WERI-Rb-1 (cell line): Measurements from ENCODE around the gene TTC7B.

ENCODE experiments used
- DNase-seq: peaks from one replicate; pipeline ENCODE4 v3.0.0-alpha.2; 2020
- H3K27ac ChIP-seq: fragments of 250-450 bp; sonication (Bioruptor Pico); 2 replicates; pipeline ENCODE4 v1.5.1; 2020; ENCODE audit warnings: mild to moderate bottlenecking, moderate library complexity
- H3K27me3 ChIP-seq: fragments of 250-450 bp; sonication (Bioruptor Pico); 2 replicates; pipeline ENCODE4 v1.5.1; 2021; ENCODE audit warnings: mild to moderate bottlenecking, low read depth, moderate library complexity; ENCODE audit not compliant: insufficient read depth, severe bottlenecking
- H3K36me3 ChIP-seq: fragments of 250-450 bp; sonication (Bioruptor Pico); 2 replicates; pipeline ENCODE4 v1.5.1; 2020; ENCODE audit warnings: mild to moderate bottlenecking, moderate library complexity
- H3K4me3 ChIP-seq: 2 replicates; pipeline ENCODE4 v1.5.1; 2011; ENCODE audit warnings: low read depth, mild to moderate bottlenecking, control low read depth, low read length
- H3K9me3 ChIP-seq: fragments of 250-450 bp; sonication (Bioruptor Pico); 2 replicates; pipeline ENCODE4 v1.5.1; 2021; ENCODE audit warnings: mild to moderate bottlenecking, moderate library complexity; ENCODE audit not compliant: severe bottlenecking
- CTCF ChIP-seq: IDR thresholded peaks from 2 replicates; pipeline ENCODE4 v1.5.1; 2011; ENCODE audit warnings: low read depth, mild to moderate bottlenecking, control low read depth, inconsistent platforms, low read length

TTC7B gene

DNA sequence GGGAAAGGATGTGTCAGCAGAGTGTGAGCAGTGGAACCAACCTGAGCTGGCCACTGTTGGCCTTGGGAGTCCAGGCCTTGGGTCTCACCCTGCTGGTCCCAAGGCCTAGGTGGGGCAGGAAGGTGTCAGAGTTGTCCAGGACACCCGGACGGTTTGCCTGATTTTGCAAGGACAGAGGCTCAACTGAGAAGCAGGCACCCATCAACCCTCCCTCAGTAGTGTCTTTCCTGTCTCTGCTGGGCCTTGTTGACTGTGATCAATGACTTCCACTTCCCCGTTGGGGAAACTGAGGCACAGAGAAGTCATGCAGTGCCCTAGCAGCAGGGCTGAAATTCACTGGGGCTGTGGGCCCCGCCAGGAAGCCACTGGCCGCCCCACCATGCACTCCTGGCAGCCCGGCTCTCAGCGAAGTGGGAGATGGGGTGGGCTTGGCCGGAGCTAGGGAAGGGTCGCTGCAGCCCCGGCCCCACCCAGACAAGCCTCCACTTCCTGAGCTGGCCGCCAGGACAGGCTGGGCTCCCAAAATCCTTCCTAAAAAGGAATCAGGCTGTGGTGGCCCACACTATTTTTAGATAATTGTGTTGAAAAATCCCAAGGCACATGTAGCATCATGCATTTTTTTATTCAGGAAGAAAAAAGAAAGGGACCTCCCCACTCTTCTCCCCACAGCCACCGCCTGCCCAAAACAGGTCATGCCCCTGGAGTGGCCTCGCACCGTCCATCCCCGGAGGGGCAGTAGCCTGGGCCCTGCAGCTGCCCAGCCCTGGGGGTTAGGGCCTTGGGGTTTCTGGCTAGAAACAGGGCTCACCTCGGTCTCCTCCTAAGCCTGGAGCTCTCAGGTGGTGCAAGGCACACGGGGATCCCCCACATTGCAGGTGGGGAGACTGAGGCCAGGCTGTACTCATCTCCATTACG, 292.0 kb downstream of the TTC7B start:
- Histone ChIP-seq H3K9me3 (peaks cover 2% of the 10 kb centered on the region), H3K36me3 (no peaks in the 10 kb centered on the region), H3K27ac (no peak overlapping the region), H3K4me3 (no peak overlapping the region), H3K27me3 (no peaks in the 10 kb centered on the region)
- no peak for TF ChIP-seq CTCF
- DNase-seq, result no peak

DNA sequence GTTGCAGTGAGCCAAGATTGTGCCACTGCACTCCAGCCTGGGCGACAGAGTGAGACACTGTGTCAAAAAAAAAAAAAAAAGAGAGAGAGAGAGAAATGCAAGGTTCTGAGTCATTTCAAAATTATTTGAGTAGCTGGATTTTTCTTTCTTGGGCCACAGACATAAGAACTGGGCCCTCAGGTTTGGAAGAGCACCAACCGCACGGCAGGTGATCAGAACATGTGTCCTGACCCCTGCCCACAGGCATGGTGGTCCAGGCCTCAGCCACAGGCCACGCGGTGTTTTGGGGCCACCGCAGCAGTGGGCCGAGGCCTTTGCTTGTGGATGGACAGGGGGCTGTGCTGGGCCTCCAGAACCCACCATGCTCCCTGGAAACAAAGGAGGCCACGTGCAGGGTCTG, 292.7 kb downstream of the TTC7B start:
- no peaks in the 10 kb centered on the region for H3K36me3 ChIP-seq
- no peaks in the 10 kb centered on the region for H3K27me3 ChIP-seq
- DNase-seq, result no peak
- no peak overlapping the region for H3K4me3 ChIP-seq
- peaks cover 3% of the 10 kb centered on the region for H3K9me3 ChIP-seq
- no peak for TF ChIP-seq CTCF
- H3K27ac ChIP-seq, result no peak overlapping the region

DNA sequence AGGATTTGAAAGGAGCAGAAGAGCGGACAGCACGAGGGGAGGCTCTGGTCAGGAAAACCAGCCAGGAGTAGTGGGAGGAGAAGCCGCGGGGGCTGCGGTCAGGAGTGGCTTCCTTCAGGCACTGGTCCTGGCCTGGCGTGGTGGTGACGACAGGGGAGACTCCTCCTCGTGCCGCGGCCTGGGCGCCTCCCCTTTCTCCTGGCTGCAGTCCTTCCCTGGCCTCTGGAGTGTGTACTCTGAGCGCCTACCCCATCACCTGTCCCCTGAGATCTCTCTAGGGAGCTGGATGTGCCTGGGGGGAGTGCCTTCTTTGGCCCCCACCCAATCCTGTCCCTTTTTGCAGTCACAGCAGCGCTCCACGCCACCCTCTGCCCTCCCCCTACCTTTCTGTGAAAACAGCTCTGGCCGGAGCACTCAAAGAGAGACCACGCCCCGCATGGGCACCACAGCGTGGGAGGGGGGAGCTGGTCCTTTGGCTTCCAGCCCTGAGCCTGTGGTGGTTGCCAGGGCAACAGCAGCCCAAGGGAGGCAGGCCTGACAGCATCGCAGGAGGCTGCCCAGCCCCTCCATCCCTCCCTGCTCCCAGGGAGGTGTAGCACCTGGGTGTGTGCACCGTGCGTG, 293.5 kb downstream of the TTC7B start:
- H3K27ac ChIP-seq, result no peak overlapping the region
- no peaks in the 10 kb centered on the region for H3K36me3 ChIP-seq
- H3K9me3 ChIP-seq, result peaks cover 3% of the 10 kb centered on the region
- no peak for DNase-seq
- no peak for TF ChIP-seq CTCF
- no peak overlapping the region for H3K4me3 ChIP-seq
- H3K27me3 ChIP-seq, result no peaks in the 10 kb centered on the region

GRCh38 chr14:90521930-90522483, 294.2 kb downstream of the TTC7B start:
- no peak for TF ChIP-seq CTCF
- peaks cover 3% of the 10 kb centered on the region for H3K9me3 ChIP-seq
- H3K27ac ChIP-seq, result no peak overlapping the region
- DNase-seq, result no peak
- H3K36me3 ChIP-seq, result no peaks in the 10 kb centered on the region
- H3K4me3 ChIP-seq, result no peak overlapping the region
- H3K27me3 ChIP-seq, result no peaks in the 10 kb centered on the region

GRCh38 chr14:90521084-90521929, 294.9 kb downstream of the TTC7B start:
- H3K9me3 ChIP-seq, result peaks cover 3% of the 10 kb centered on the region
- no peak for DNase-seq
- no peak overlapping the region for H3K27ac ChIP-seq
- H3K36me3 ChIP-seq, result no peaks in the 10 kb centered on the region
- no peak overlapping the region for H3K4me3 ChIP-seq
- H3K27me3 ChIP-seq, result no peaks in the 10 kb centered on the region
- TF ChIP-seq CTCF, result no peak
